Vagina (tissue), 2 donors: ENCODE data around the gene LARP6. TPM values are rescaled to one million over a fixed set of nuclear protein-coding genes. Genes with fewer than 3 reads are reported as not detected.
"Not testable (repeated sequence)": the region's sequence is repeated elsewhere in the genome, so short reads cannot be mapped to it uniquely, and the experiment has no call there.

Source experiments
- DNase-seq, 2 donors: peaks; one replicate each; pipeline ENCODE4 v3.0.0-alpha.2; 2017; ENCODE audit errors: extremely low spot score in 2 of 2
- H3K27ac ChIP-seq: fragments of 200-600 bp; sonication (generic); one replicate; pipeline ENCODE4 v1.5.1; 2019
- H3K27me3 ChIP-seq: fragments of 200-600 bp; sonication (generic); one replicate; pipeline ENCODE4 v1.5.1; 2019
- H3K36me3 ChIP-seq, 2 donors: fragments of 200-600 bp; sonication (generic); one replicate each; pipeline ENCODE4 v1.5.1; 2017 to 2019
- H3K4me1 ChIP-seq: fragments of 200-600 bp; sonication (generic); one replicate; pipeline ENCODE4 v1.5.1; 2019
- H3K4me3 ChIP-seq, 2 donors: fragments of 200-600 bp; sonication (generic); 1 replicate in 1 of 2; 2 replicates in 1 of 2; pipeline ENCODE4 v1.5.1; 2016 to 2019
- H3K9me3 ChIP-seq: fragments of 200-600 bp; sonication (generic); one replicate; pipeline ENCODE4 v1.5.1; 2019
- CTCF ChIP-seq, 3 experiments: fragments of 450-650 bp in 2 of 3; fragments of 200-600 bp in 1 of 3; sonication (generic) in 1 of 3; IDR thresholded peaks; one replicate each; pipeline ENCODE4 v1.5.1; 2017 to 2019; ENCODE audit warnings: antibody characterized with exemption in 3 of 3, mild to moderate bottlenecking in 2 of 3, moderate library complexity in 2 of 3
- POLR2A ChIP-seq, 2 donors: fragments of 450-650 bp; IDR thresholded peaks; one replicate each; pipeline ENCODE4 v1.6.1; 2017; ENCODE audit warnings: antibody characterized with exemption in 2 of 2, mild to moderate bottlenecking in 2 of 2, moderate library complexity in 2 of 2
- POLR2AphosphoS5 ChIP-seq, 2 donors: sonication (generic); formaldehyde crosslinking; IDR thresholded peaks; one replicate each; pipeline ENCODE4 v1.9.0; 2017; ENCODE audit warnings: antibody characterized with exemption in 2 of 2, mild to moderate bottlenecking in 2 of 2, low read depth in 1 of 2; ENCODE audit not compliant: insufficient read depth in 1 of 2
- intact Hi-C: fragments of 100-400 bp; cut with DNase I; formaldehyde crosslinking; loops from one replicate; pipeline ENCODE4 v1.15.1; 2023
- total RNA-seq: library from RNA; depleted of rRNA; stranded (reverse); fragments of >200 nt; gene quantifications from one replicate; pipeline ENCODE4 v1.2.3, GENCODE V29; 2016

LARP6 gene
- total RNA-seq, 1 donor from 2014 or later, result 50.6 TPM

DNA sequence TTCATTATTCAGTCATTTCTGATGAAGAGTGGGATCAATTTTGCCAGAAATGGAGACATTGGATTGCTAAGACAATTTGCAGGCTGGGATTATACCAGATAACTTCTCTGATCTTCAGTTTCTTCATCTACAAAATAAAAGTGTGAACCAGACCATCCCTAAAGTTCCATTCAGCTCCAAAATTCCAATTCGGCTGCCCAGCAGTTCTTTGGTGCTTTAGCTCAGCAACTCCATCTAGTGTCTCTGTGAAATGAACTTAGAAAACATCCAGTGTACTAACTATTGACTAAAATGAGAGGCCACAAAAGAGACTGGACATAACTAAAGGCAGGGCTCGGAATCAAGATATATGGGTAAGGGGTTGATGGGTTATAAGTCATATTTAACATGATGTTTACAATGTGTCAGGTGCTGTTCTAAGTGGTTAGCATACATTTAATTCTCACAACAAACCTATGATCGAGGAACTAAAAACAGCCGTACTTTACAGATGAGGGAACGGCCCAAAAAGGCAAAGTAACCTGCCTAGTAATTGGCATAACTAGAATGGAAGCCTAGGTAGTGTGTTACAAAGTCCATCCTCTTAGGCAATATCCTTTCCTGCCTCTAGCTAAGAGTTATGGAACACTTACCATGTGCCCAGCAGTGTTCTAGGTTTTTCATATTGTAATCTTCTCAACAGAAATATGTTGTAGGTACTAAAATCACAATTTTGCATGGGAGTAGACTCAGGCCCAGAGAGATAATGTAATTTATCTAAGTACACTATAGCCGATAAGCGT is 21.2 kb upstream of the LARP6 start:
- H3K27ac ChIP-seq, result no peak overlapping the region
- no peak for DNase-seq
- TF ChIP-seq POLR2A (IDR thresholded peaks at IDR 0.05), result no peak
- TF ChIP-seq CTCF (IDR thresholded peaks at IDR 0.05), result peak; percentile 8 to 41 (median 33)
- H3K4me1 ChIP-seq, result no peaks in the 10 kb centered on the region
- H3K9me3 ChIP-seq, result no peaks in the 10 kb centered on the region
- no peak overlapping the region for H3K4me3 ChIP-seq
- intact Hi-C loops, result loop anchor here (5.0 kb wide), 1 partner anchor 53 kb away; no protein-coding TSS in a partner anchor
- H3K27me3 ChIP-seq, result no peaks in the 10 kb centered on the region
- no peaks in the 10 kb centered on the region for H3K36me3 ChIP-seq

- Histone ChIP-seq H3K4me1 (peaks cover 17% of the 10 kb centered on the region), H3K4me3 (no peak overlapping the region), H3K9me3 (no peaks in the 10 kb centered on the region), H3K36me3 (no peaks in the 10 kb centered on the region), H3K27ac (no peak overlapping the region), H3K27me3 (no peaks in the 10 kb centered on the region)
- TF ChIP-seq POLR2AphosphoS5 (IDR thresholded peaks at IDR 0.05; ENCODE audit: insufficient read depth in 1 of 2, low read depth in 1 of 2) (no peak), POLR2A (IDR thresholded peaks at IDR 0.05) (no peak), CTCF (IDR thresholded peaks at IDR 0.05) (no peak)
- intact Hi-C loops, result no loop called here
- no peak for DNase-seq
Measured at GRCh38 chr15:70873232-70874054, 19.5 kb upstream of the LARP6 start.

DNA sequence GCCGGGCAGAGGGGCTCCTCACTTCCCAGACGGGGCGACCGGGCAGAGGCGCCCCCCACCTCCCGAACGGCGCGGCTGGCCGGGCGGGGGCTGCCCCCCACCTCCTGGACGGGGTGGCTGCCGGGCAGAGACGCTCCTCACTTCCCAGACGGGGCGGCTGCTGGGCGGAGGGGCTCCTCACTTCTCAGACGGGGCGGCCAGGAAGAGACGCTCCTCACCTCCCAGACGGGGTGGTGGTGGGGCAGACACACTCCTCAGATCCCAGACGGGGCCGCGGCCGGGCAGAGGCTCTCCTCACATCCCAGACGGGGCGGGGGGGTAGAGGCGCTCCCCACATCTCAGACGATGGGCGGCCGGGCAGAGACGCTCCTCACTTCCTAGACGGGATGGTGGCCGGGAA is 17.5 kb upstream of the LARP6 start:
- H3K27ac ChIP-seq, DNase-seq, H3K4me3 ChIP-seq, H3K27me3 ChIP-seq, H3K9me3 ChIP-seq, intact Hi-C loops, H3K36me3 ChIP-seq: not testable (repeated sequence)
- peaks cover 32% of the 10 kb centered on the region for H3K4me1 ChIP-seq

GRCh38 chr15:70870051-70870450 is 16.1 kb upstream of the LARP6 start:
- intact Hi-C loops, result no loop called here
- no peak overlapping the region for H3K4me3 ChIP-seq
- H3K36me3 ChIP-seq, result no peaks in the 10 kb centered on the region
- no peaks in the 10 kb centered on the region for H3K27me3 ChIP-seq
- no peaks in the 10 kb centered on the region for H3K9me3 ChIP-seq
- H3K4me1 ChIP-seq, result peaks cover 32% of the 10 kb centered on the region
- no peak for DNase-seq
- no peak for TF ChIP-seq POLR2A (IDR thresholded peaks at IDR 0.05)
- TF ChIP-seq POLR2AphosphoS5 (IDR thresholded peaks at IDR 0.05; ENCODE audit: insufficient read depth in 1 of 2, low read depth in 1 of 2), result no peak
- TF ChIP-seq CTCF (IDR thresholded peaks at IDR 0.05), result no peak
- H3K27ac ChIP-seq, result peak overlapping the region; percentile 69

- peaks cover 32% of the 10 kb centered on the region for H3K4me1 ChIP-seq
- DNase-seq, result no peak
- H3K27me3 ChIP-seq, result no peaks in the 10 kb centered on the region
- TF ChIP-seq POLR2AphosphoS5 (IDR thresholded peaks at IDR 0.05; ENCODE audit: insufficient read depth in 1 of 2, low read depth in 1 of 2), result no peak
- TF ChIP-seq CTCF (IDR thresholded peaks at IDR 0.05), result no peak
- intact Hi-C loops, result no loop called here
- peak overlapping the region; percentile 69 for H3K27ac ChIP-seq
- H3K9me3 ChIP-seq, result no peaks in the 10 kb centered on the region
- no peaks in the 10 kb centered on the region for H3K36me3 ChIP-seq
- H3K4me3 ChIP-seq, result no peak overlapping the region
Measured at GRCh38 chr15:70869346-70869745, 15.4 kb upstream of the LARP6 start.
